Mucosa of gallbladder (tissue), 1 donor: Measurements from ENCODE around the gene SNX1. TPM values are rescaled to one million over a fixed set of nuclear protein-coding genes. Genes with fewer than 3 reads are reported as not detected.
"Not testable (repeated sequence)": the region's sequence is repeated elsewhere in the genome, so short reads cannot be mapped to it uniquely, and the experiment has no call there.

ENCODE experiments used
- DNase-seq: peaks from one replicate; pipeline ENCODE4 v3.0.0-alpha.2; 2020; ENCODE audit warnings: low spot score
- total RNA-seq: library from RNA; stranded (reverse); gene quantifications from one replicate; pipeline ENCODE4 v1.2.1, GENCODE V29; 2021
- donor health status: DM: no; HTN: no; CAD: no.

SNX1 gene
- total RNA-seq, result 123 TPM

- peak; percentile 96 for DNase-seq
Measured at GRCh38 chr15:64095795-64096667, at the start of gene SNX1. Gene SNX1, plus strand, starts transcription at chr15:64095982. Its CDS starts 32 bp downstream, at chr15:64096014.

- DNase-seq, result peak; percentile 42
Measured at GRCh38 chr15:64046421-64047153, 49.2 kb upstream of the SNX1 start, which contains the start of gene DAPK2. Gene DAPK2, minus strand, starts transcription at chr15:64046485. Its CDS starts 6,224 bp downstream, at chr15:64040261.

GRCh38 chr15:64048781-64049460 is 46.9 kb upstream of the SNX1 start:
- no peak for DNase-seq

- no peak for DNase-seq
Measured at GRCh38 chr15:64050281-64051092, 45.3 kb upstream of the SNX1 start.

GRCh38 chr15:64051093-64051402 is 44.7 kb upstream of the SNX1 start:
- no peak for DNase-seq

GRCh38 chr15:64051407-64052259 is 44.1 kb upstream of the SNX1 start:
- DNase-seq, result no peak

GRCh38 chr15:64052925-64053491 is 42.8 kb upstream of the SNX1 start:
- no peak for DNase-seq

- not testable (repeated sequence) for DNase-seq
Measured at GRCh38 chr15:64053674-64054073, 42.1 kb upstream of the SNX1 start.

- no peak for DNase-seq
Measured at GRCh38 chr15:64058279-64058678, 37.5 kb upstream of the SNX1 start.

GRCh38 chr15:64059104-64059503 is 36.7 kb upstream of the SNX1 start:
- not testable (repeated sequence) for DNase-seq

- DNase-seq, result no peak
Measured at GRCh38 chr15:64060716-64061115, 35.1 kb upstream of the SNX1 start.

- no peak for DNase-seq
Measured at GRCh38 chr15:64066451-64066850, 29.3 kb upstream of the SNX1 start.

- DNase-seq, result peak; percentile 69
Measured at GRCh38 chr15:64067564-64068030, 28.2 kb upstream of the SNX1 start.

- no peak for DNase-seq
Measured at GRCh38 chr15:64068133-64068532, 27.6 kb upstream of the SNX1 start.

GRCh38 chr15:64070106-64070505 is 25.7 kb upstream of the SNX1 start:
- DNase-seq, result no peak

GRCh38 chr15:64070965-64071851 is 24.6 kb upstream of the SNX1 start:
- DNase-seq, result peak; percentile 78

- DNase-seq, result no peak
Measured at GRCh38 chr15:64071931-64072765, 23.6 kb upstream of the SNX1 start.

GRCh38 chr15:64072812-64073211 is 23.0 kb upstream of the SNX1 start:
- no peak for DNase-seq
